GM19397 (cell line): ENCODE results near the gene TRPC4.

ENCODE experiments used
- ATAC-seq: cut with Tn5 transposase; IDR thresholded peaks from one replicate; pipeline ENCODE4 v1.9.1; 2021; ENCODE audit warnings: mild to moderate bottlenecking, moderate library complexity; ENCODE audit not compliant: unreplicated experiment

TRPC4 gene

DNA sequence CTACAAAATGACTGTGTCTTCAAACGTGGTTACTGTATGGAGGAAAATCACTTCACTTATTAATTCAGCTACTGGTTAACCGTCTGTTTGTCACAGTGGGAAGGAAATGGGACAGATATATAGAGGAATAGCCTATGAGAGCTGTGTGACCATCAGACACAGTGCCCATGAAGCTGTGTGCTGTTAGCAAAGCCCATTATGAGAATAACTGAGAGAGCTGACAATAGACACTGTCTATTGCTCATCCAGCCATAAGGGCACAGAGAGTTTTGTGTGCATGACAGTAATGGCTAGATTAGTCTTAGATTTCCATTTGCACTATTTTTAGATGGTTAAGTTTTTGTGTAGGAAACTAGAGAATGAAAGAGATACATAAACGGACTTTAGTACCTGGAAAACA, 206.9 kb downstream of the TRPC4 start:
- no peak for ATAC-seq

GRCh38 chr13:37657956-37658355, 211.6 kb downstream of the TRPC4 start:
- no peak for ATAC-seq

GRCh38 chr13:37657134-37657533, 212.4 kb downstream of the TRPC4 start:
- no peak for ATAC-seq

DNA sequence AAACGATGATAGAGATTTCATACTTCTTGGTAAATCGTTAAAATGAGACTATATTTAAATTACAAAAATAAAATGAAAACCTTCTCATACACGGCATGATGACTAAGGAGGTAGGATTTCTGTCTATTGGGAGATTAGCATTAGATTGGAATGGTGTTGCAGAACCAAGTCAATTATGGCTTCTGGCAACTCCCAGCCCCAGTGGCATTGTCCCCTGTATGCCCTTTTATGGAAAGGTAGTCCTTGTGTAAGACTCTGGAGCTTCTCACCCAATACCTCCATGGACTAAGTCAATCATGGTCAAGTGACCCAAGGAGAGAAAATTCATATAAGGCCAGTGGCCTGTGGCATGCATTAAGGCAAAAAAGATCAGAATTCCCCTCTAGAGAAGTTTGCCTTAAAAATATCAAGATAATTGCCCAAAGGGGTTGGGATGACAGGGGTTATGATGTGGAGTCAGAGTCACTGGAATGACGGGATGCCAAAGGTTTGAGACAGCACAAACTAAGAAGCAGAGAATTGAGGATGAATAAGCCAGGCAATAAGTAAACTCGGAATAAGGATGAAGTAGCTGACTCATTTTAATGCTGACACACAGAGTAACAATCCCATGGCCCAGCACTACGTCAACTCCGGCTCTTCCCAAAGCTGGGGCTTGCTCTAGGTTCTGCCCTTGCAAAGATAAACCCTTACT, 213.2 kb downstream of the TRPC4 start:
- no peak for ATAC-seq

DNA sequence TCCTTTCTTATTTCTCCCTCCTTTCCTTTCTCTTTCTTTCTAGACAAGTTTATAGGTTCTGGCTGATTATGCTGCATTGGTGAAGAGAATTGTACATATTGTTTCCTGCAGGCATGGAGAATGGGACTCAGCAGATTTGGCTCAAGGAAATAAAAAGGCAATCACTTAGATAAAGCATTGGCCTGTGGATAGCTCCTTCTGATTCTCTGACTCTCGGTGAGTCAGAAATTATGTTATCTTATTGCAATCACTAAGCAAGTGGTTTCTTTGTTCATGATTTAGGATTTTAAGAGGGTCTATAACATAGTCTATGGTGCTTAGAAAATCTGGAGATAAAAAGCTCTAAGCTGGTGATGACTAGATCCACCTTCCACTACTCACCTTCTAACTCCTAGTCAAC, 217.0 kb downstream of the TRPC4 start:
- ATAC-seq: no peak

DNA sequence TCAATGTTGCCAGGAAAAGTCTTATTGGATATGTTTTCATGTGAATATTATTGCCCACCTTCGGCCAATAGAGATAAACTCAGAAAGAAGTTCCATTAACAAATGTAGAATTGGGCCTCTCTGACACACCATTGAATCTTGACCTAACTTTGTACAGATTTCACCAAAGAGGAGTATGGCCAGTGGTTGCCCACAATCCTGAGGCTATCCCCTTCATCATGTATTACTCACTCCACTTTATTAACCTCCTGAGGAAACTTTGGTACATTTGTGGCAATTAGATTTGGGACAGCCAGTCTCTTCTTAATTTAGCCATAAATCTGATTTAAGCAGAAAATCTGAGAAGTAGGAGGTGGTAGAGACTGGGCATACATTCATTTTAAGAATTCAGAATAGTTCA, 217.7 kb downstream of the TRPC4 start:
- ATAC-seq: no peak

DNA sequence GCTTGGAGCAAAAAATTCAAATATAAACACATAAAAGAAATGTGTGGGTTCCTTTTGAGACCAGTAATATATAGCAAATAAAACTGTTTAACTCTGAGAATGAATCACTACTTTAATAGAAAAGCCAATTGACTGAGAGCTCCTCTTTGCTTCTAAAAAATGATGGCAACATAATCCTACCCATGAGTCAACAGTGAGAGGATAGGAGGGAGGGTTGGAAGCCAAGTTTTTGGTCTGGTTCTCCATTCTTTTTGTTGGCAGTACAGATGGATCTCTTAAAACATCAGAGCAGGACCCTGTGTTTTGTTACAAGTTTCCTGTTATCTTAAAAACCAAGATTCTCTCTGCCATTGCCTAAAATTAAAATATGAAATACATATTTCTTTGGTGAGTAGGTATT, 221.0 kb downstream of the TRPC4 start:
- no peak for ATAC-seq

DNA sequence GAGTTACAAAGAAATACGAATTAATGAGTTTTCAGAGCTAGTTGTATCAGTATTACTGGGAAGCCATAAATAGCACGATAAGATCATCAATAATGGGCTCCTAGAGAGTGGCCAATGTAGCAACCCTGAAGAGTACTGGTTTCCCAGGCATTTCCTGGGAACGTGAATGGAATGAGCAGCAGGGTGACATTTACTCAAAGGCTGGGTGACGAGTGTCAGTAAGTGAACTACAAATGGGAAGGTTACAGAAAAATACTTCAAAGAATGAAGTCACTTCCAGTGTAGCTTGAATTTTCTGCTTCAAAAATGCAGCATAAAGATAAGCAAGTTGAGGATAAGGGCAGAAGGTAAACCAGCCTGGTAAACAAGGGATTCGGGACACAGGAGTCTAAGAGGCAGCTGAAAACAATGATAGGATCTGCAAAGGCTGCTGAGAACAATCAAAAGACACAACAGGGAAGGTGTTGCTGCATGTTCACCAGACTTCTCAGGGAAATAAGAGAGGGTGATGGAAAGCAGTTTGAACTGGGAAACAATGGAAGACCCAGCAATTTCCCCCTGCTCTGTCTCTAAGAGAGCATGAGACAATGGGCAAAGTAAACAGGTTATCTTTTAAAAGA, 222.4 kb downstream of the TRPC4 start:
- ATAC-seq: no peak

DNA sequence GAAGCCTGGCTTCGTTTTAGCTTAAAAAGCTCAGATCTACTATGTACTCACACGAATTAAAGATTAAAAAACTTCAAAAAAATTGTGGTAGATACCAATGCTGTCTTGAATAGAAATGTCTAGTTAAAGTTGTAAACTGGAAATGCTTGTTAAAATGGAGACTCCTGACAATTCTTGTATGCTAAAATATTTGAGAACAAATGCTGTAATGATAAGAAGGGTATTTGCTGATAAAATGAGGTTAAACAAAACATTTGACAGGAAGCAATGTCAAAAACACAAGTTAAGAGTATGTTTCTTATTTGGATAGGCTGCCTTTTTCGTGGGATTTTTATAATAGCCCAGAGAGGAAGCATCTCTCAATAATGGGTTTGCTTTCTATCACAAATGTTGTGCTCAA, 223.0 kb downstream of the TRPC4 start:
- ATAC-seq: no peak

DNA sequence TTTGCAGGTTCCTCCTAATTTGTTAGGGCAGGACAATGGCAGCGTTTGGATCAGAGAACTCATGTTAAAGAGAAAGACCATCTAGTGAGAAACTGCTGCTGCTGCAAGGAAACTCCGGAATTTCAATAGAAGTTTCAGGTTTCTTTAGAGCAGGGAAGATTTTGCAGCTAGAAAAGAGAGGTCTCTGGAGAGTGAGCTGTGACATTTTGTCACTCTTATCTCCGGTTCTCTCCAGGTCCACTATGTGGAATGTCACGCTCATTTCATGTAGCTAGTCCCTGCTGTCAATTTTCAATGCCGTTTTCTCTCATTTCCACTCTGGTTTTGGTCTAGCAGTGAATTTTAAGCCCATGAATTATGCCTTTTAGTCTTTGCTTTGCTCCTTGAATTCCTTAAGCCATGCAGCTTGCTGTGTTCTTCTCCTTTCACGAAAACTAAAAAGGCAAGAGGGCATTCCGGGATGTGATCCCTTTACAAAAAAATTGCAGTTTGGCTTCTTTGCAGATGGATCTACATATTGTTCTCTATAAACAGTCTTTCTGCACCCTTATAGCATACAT, 224.3 kb downstream of the TRPC4 start:
- no peak for ATAC-seq

DNA sequence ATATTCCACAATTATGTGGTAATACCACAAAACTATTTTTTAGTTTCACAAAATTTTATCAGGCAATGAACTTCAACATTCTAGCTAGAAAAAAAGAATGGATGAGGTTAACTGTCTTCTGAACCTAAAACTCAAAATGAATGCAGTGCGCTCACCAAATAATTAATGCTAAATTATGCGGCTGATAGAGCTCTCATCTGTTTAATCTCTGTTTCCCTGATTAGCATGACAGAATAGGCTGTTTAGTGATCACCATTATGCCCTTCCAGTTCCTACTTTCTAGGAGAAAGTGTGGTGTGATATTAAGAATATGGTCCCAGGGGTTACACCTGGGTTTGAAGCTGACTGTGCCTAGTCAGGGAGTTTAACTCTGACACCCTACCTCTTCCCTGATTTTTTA, 228.2 kb downstream of the TRPC4 start:
- ATAC-seq: no peak

GRCh38 chr13:37640499-37640898, 229.1 kb downstream of the TRPC4 start:
- no peak for ATAC-seq

- no peak for ATAC-seq
Observed at GRCh38 chr13:37636701-37637100, 232.9 kb downstream of the TRPC4 start.

- ATAC-seq: no peak
Observed at GRCh38 chr13:37632294-37632693, 237.3 kb downstream of the TRPC4 start.

DNA sequence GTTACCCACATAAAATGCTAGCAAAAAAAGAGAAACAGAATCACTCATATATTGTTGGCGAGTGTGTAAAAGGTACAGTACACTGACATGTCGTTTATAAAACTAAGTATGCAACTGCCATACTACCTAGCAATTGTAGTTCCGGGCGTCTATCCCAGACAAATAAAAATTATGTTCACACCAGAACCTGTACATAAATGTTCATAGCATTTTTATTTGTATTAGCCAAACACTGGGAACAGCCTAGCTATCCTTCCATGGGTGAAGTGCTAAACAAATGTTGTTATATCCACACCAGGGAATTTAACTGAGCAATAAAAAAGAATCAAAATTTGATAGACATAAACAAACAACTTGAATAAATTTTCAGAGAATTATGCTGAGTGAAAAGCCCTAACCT, 242.1 kb downstream of the TRPC4 start:
- ATAC-seq: no peak

- ATAC-seq: no peak
Observed at GRCh38 chr13:37621811-37622361, 247.7 kb downstream of the TRPC4 start.

- ATAC-seq: no peak
Observed at GRCh38 chr13:37618554-37618953, 251.0 kb downstream of the TRPC4 start.

- no peak for ATAC-seq
Observed at GRCh38 chr13:37617173-37617572, 252.4 kb downstream of the TRPC4 start.

DNA sequence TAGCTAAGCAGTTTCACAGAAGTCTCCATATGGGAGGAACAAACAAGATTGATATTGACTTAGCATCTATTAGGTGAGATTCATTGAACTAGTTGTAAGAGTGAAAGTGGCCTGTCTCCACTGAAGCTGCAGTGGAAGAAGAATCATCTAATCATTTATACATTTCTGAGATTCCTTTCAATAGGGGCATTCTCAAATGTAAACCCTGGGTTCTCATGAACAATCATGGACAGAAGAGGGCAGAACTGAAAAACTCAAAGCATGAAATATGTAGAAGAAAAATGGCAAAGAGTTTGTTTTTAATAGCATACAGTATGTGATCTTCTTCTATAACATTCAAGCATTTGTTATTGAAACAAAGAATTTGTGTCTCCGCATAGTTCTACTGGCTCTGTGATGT, 253.4 kb downstream of the TRPC4 start:
- no peak for ATAC-seq

GRCh38 chr13:37615276-37615675, 254.3 kb downstream of the TRPC4 start:
- ATAC-seq: no peak

GRCh38 chr13:37613638-37614037, 255.9 kb downstream of the TRPC4 start:
- ATAC-seq: no peak

- no peak for ATAC-seq
Observed at GRCh38 chr13:37613236-37613635, 256.3 kb downstream of the TRPC4 start.
